Neural cell (in vitro differentiated cells): ENCODE measurements around the gene CXorf58. TPM values are rescaled to one million over a fixed set of nuclear protein-coding genes. Genes with fewer than 3 reads are reported as not detected.

ENCODE experiments used
- H2AFZ ChIP-seq: fragments of 200-600, 300-800 bp; sonication (generic), shearing (Covaris generic); 2 replicates; pipeline ENCODE4 v1.6.0; 2014; ENCODE audit warnings: low read depth, mild to moderate bottlenecking, antibody characterized with exemption, low read length, moderate library complexity
- H3F3A ChIP-seq: fragments of 200-600 bp; shearing (Covaris generic); 2 replicates; pipeline ENCODE4 v1.6.1; 2016; ENCODE audit warnings: mild to moderate bottlenecking, moderate library complexity, mixed read lengths, antibody characterized with exemption, low read length; ENCODE audit not compliant: insufficient read depth, poor library complexity, severe bottlenecking
- H3K27ac ChIP-seq: fragments of 200-600, 300-800 bp; sonication (generic), shearing (Covaris generic); 2 replicates; pipeline ENCODE4 v1.5.1; 2014; ENCODE audit warnings: mild to moderate bottlenecking, low read length, moderate library complexity
- H3K27me3 ChIP-seq: fragments of 300-800, 200-600 bp; sonication (generic), shearing (Covaris generic); 2 replicates; pipeline ENCODE4 v1.6.0; 2014; ENCODE audit warnings: mild to moderate bottlenecking, low read depth, low read length, moderate library complexity; ENCODE audit not compliant: insufficient read depth
- H3K36me3 ChIP-seq: fragments of 300-800, 200-600 bp; sonication (generic), shearing (Covaris generic); 2 replicates; pipeline ENCODE4 v1.5.1; 2014; ENCODE audit warnings: mild to moderate bottlenecking, antibody characterized with exemption, low read length, moderate library complexity; ENCODE audit not compliant: insufficient read depth
- H3K4me2 ChIP-seq: fragments of 300-800, 200-600 bp; sonication (generic), shearing (Covaris generic); 2 replicates; pipeline ENCODE4 v1.6.0; 2014; ENCODE audit warnings: mild to moderate bottlenecking, low read length
- H3K4me3 ChIP-seq: fragments of 300-800, 200-600 bp; sonication (generic), shearing (Covaris generic); 2 replicates; pipeline ENCODE4 v1.5.1; 2014; ENCODE audit warnings: mild to moderate bottlenecking, low read length, moderate library complexity
- H3K79me2 ChIP-seq: fragments of 200-600 bp; shearing (Covaris generic); replicated peaks from 2 replicates; pipeline ENCODE4 v1.6.0; 2014; ENCODE audit warnings: mild to moderate bottlenecking, low read length, moderate library complexity; ENCODE audit not compliant: insufficient read depth
- H3K9ac ChIP-seq: fragments of 300-800, 200-600 bp; sonication (generic), shearing (Covaris generic); 2 replicates; pipeline ENCODE4 v1.6.1; 2016; ENCODE audit warnings: mild to moderate bottlenecking, low read length, mixed read lengths
- H3K9me2 ChIP-seq: fragments of 200-600 bp; shearing (Covaris generic); 2 replicates; pipeline ENCODE4 v1.6.1; 2016; ENCODE audit warnings: mild to moderate bottlenecking, low read length, mixed read lengths; ENCODE audit not compliant: insufficient read depth
- H3K9me3 ChIP-seq: fragments of 200-600, 300-800 bp; sonication (generic), shearing (Covaris generic); 2 replicates; pipeline ENCODE4 v1.6.1; 2016; ENCODE audit warnings: mild to moderate bottlenecking, mixed run types, low read length, moderate library complexity, mixed read lengths
- H4K20me1 ChIP-seq: fragments of 200-600 bp; shearing (Covaris generic); 2 replicates; pipeline ENCODE4 v1.6.1; 2016; ENCODE audit warnings: mild to moderate bottlenecking, mixed run types; ENCODE audit not compliant: insufficient read depth
- EP300 ChIP-seq: fragments of 450-650 bp; conservative IDR thresholded peaks from 2 replicates; pipeline ENCODE4 v1.6.1; 2014; ENCODE audit warnings: antibody characterized with exemption, mild to moderate bottlenecking, moderate library complexity; ENCODE audit not compliant: poor library complexity, severe bottlenecking
- EZH2 ChIP-seq: fragments of 200-600, 300-800 bp; shearing (Covaris generic), sonication (generic); IDR thresholded peaks from 2 replicates; pipeline ENCODE4 v1.6.1; 2014; ENCODE audit warnings: antibody characterized with exemption, low read length, borderline replicate concordance, mild to moderate bottlenecking; ENCODE audit not compliant: insufficient read depth, poor library complexity, severe bottlenecking
- MXI1 ChIP-seq: fragments of 450-650 bp; conservative IDR thresholded peaks from 2 replicates; pipeline ENCODE4 v1.6.1; 2014; ENCODE audit warnings: antibody characterized with exemption, mild to moderate bottlenecking; ENCODE audit not compliant: poor library complexity, severe bottlenecking
- POLR2AphosphoS5 ChIP-seq: IDR thresholded peaks from 2 replicates; pipeline ENCODE4 v1.6.1; 2012
- RAD21 ChIP-seq: fragments of 450-650 bp; conservative IDR thresholded peaks from 2 replicates; pipeline ENCODE4 v1.6.1; 2014; ENCODE audit warnings: antibody characterized with exemption, mild to moderate bottlenecking, moderate library complexity
- REST ChIP-seq: IDR thresholded peaks from 2 replicates; pipeline ENCODE4 v1.6.1; 2012; ENCODE audit warnings: borderline replicate concordance
- SMC3 ChIP-seq: fragments of 450-650 bp; conservative IDR thresholded peaks from 2 replicates; pipeline ENCODE4 v1.6.1; 2014; ENCODE audit warnings: antibody characterized with exemption, mild to moderate bottlenecking, moderate library complexity; ENCODE audit not compliant: poor library complexity
- TAF1 ChIP-seq: IDR thresholded peaks from 2 replicates; pipeline ENCODE4 v1.6.1; 2012; ENCODE audit warnings: low read depth
- polyA plus RNA-seq: library from polyadenylated mRNA; depleted of rRNA; stranded (reverse); fragments of >200 nt; gene quantifications from 2 replicates; pipeline ENCODE4 v1.2.3, GENCODE V29; 2014
- TF ChIP-seq, protein P1 (sequence below): fragments of 450-650 bp; IDR thresholded peaks from 2 replicates; pipeline ENCODE4 v1.5.1; 2014; ENCODE audit warnings: antibody characterized with exemption, mild to moderate bottlenecking, moderate library complexity; ENCODE audit not compliant: poor library complexity, severe bottlenecking

Gene CXorf58
- polyA plus RNA-seq, 1 donor from 2014 or later: 0.14 TPM

- Histone ChIP-seq H2AFZ (no peak overlapping the region), H3K4me3 (no peak overlapping the region), H3K9me3 (no peaks in the 10 kb centered on the region), H3F3A (no peaks in the 10 kb centered on the region), H3K27me3 (no peaks in the 10 kb centered on the region), H3K9ac (no peak overlapping the region), H3K27ac (no peak overlapping the region), H3K36me3 (no peaks in the 10 kb centered on the region), H4K20me1 (no peaks in the 10 kb centered on the region), H3K79me2 (no peaks in the 10 kb centered on the region), H3K9me2 (no peaks in the 10 kb centered on the region), H3K4me2 (no peak overlapping the region)
- TF ChIP-seq MXI1 (no peak), TAF1 (no peak)
- TF ChIP-seq, protein P1, sequence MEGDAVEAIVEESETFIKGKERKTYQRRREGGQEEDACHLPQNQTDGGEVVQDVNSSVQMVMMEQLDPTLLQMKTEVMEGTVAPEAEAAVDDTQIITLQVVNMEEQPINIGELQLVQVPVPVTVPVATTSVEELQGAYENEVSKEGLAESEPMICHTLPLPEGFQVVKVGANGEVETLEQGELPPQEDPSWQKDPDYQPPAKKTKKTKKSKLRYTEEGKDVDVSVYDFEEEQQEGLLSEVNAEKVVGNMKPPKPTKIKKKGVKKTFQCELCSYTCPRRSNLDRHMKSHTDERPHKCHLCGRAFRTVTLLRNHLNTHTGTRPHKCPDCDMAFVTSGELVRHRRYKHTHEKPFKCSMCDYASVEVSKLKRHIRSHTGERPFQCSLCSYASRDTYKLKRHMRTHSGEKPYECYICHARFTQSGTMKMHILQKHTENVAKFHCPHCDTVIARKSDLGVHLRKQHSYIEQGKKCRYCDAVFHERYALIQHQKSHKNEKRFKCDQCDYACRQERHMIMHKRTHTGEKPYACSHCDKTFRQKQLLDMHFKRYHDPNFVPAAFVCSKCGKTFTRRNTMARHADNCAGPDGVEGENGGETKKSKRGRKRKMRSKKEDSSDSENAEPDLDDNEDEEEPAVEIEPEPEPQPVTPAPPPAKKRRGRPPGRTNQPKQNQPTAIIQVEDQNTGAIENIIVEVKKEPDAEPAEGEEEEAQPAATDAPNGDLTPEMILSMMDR: no peak
These were observed 27.3 kb downstream of the CXorf58 start for GRCh38 chrX:23935106-23935505.

- Histone ChIP-seq H3K9me2 (no peaks in the 10 kb centered on the region), H3K27me3 (no peaks in the 10 kb centered on the region), H4K20me1 (no peaks in the 10 kb centered on the region), H3K4me3 (no peak overlapping the region), H3F3A (no peaks in the 10 kb centered on the region), H3K79me2 (no peaks in the 10 kb centered on the region), H3K9ac (no peak overlapping the region), H3K4me2 (no peak overlapping the region), H3K27ac (no peak overlapping the region), H3K36me3 (no peaks in the 10 kb centered on the region), H2AFZ (no peak overlapping the region), H3K9me3 (no peaks in the 10 kb centered on the region)
- no peak for TF ChIP-seq EP300
- no peak for TF ChIP-seq TAF1
- TF ChIP-seq POLR2AphosphoS5: no peak
- TF ChIP-seq MXI1: no peak
- TF ChIP-seq REST: no peak
- TF ChIP-seq RAD21: no peak
- no peak for TF ChIP-seq SMC3
- no peak for TF ChIP-seq EZH2
- TF ChIP-seq, protein P1: no peak
These were observed 28.4 kb downstream of the CXorf58 start for GRCh38 chrX:23936180-23936579.
